SU-DHL-6 (cell line): ENCODE results near the gene MPHOSPH8.

Experiments
- H2AFZ ChIP-seq: fragments of 200-600 bp; sonication (generic); 2 replicates; pipeline ENCODE4 v1.6.1; 2014; ENCODE audit warnings: low read depth, mild to moderate bottlenecking, moderate library complexity, mixed read lengths, antibody characterized with exemption, low read length; ENCODE audit not compliant: severe bottlenecking
- H3F3A ChIP-seq: fragments of 200-600 bp; shearing (Covaris generic); 2 replicates; pipeline ENCODE4 v1.6.0; 2016; ENCODE audit warnings: antibody characterized with exemption, mild to moderate bottlenecking; ENCODE audit not compliant: insufficient read depth
- H3K27ac ChIP-seq: fragments of 200-600 bp; sonication (generic); 2 replicates; pipeline ENCODE4 v1.5.1; 2016; ENCODE audit warnings: low read depth, mild to moderate bottlenecking, low read length, moderate library complexity, mixed read lengths
- H3K27me3 ChIP-seq: fragments of 200-600 bp; sonication (generic), shearing (Covaris generic); 2 replicates; pipeline ENCODE4 v1.6.0; 2014; ENCODE audit warnings: mild to moderate bottlenecking, low read length
- H3K36me3 ChIP-seq: fragments of 200-600 bp; sonication (generic); 2 replicates; pipeline ENCODE4 v1.6.1; 2014; ENCODE audit warnings: mild to moderate bottlenecking, low read length, mixed read lengths
- H3K4me2 ChIP-seq: fragments of 300-600, 200-600 bp; shearing (Covaris generic), sonication (generic); 2 replicates; pipeline ENCODE4 v1.6.0; 2014; ENCODE audit warnings: low read length, low read depth, mild to moderate bottlenecking; ENCODE audit not compliant: poor library complexity, severe bottlenecking
- H3K4me3 ChIP-seq: fragments of 200-600 bp; sonication (generic); 2 replicates; pipeline ENCODE4 v1.5.1; 2014; ENCODE audit warnings: antibody characterized with exemption, low read length, mild to moderate bottlenecking, mixed read lengths; ENCODE audit not compliant: insufficient read depth, poor library complexity, severe bottlenecking
- H3K79me2 ChIP-seq: fragments of 200-600 bp; sonication (generic); 2 replicates; pipeline ENCODE4 v1.6.1; 2014; ENCODE audit warnings: mild to moderate bottlenecking, low read length, moderate library complexity; ENCODE audit not compliant: insufficient read depth
- H3K9ac ChIP-seq: fragments of 200-600 bp; sonication (generic); 2 replicates; pipeline ENCODE4 v1.7.0; 2014; ENCODE audit warnings: mild to moderate bottlenecking, low read length
- H3K9me2 ChIP-seq: fragments of 200-600 bp; sonication (generic); replicated peaks from 2 replicates; pipeline ENCODE4 v1.6.1; 2014; ENCODE audit warnings: low read length; ENCODE audit not compliant: insufficient read depth
- H3K9me3 ChIP-seq: fragments of 200-600 bp; sonication (generic); 2 replicates; pipeline ENCODE4 v1.6.1; 2014; ENCODE audit warnings: low read length, mixed read lengths; ENCODE audit not compliant: insufficient read depth
- H4K20me1 ChIP-seq: fragments of 200-600 bp; sonication (generic); 2 replicates; pipeline ENCODE4 v1.6.1; 2014; ENCODE audit warnings: low read depth, mild to moderate bottlenecking, antibody characterized with exemption, low read length, moderate library complexity, mixed read lengths
- CTCF ChIP-seq: fragments of 200-600 bp; sonication (generic); IDR thresholded peaks from one replicate; pipeline ENCODE4 v1.5.1; 2017; ENCODE audit warnings: antibody characterized with exemption, mild to moderate bottlenecking, low read length, moderate library complexity; ENCODE audit not compliant: insufficient read depth, poor library complexity, severe bottlenecking
- EZH2phosphoT487 ChIP-seq: fragments of 200-600 bp; sonication (generic), shearing (Covaris generic); conservative IDR thresholded peaks from 2 replicates; pipeline ENCODE4 v1.6.1; 2018; ENCODE audit warnings: mild to moderate bottlenecking, antibody characterized with exemption, low read length, moderate library complexity, mixed read lengths

Gene MPHOSPH8

GRCh38 chr13:19673473-19674430 lies 40.3 kb downstream of the MPHOSPH8 start:
- H3K36me3 ChIP-seq = peaks cover 38% of the 10 kb centered on the region
- H3K9me2 ChIP-seq = no peaks in the 10 kb centered on the region
- no peak for TF ChIP-seq EZH2phosphoT487
- no peak for TF ChIP-seq CTCF

GRCh38 chr13:19674898-19675297 lies 41.4 kb downstream of the MPHOSPH8 start:
- Histone ChIP-seq H3K27me3 (no peaks in the 10 kb centered on the region), H3F3A (peaks cover 13% of the 10 kb centered on the region; the same call in 1 of the 2 replicates), H3K9me3 (no peaks in the 10 kb centered on the region), H3K79me2 (no peaks in the 10 kb centered on the region), H4K20me1 (peaks cover 4% of the 10 kb centered on the region; the same call in 1 of the 2 replicates), H3K9ac (no peak overlapping the region), H3K36me3 (peaks cover 35% of the 10 kb centered on the region), H3K4me2 (no peak overlapping the region), H3K4me3 (no peak overlapping the region), H3K9me2 (no peaks in the 10 kb centered on the region), H2AFZ (no peak overlapping the region), H3K27ac (no peak overlapping the region)
- TF ChIP-seq EZH2phosphoT487 (no peak), CTCF (no peak)

More at GRCh38 chr13:19673473-19674430, 40.3 kb downstream of the MPHOSPH8 start:
- Histone ChIP-seq H3K79me2 (no peaks in the 10 kb centered on the region), H4K20me1 (peaks cover 4% of the 10 kb centered on the region; the same call in 1 of the 2 replicates), H3K4me2 (no peak overlapping the region), H3K9ac (no peak overlapping the region), H3K27ac (no peak overlapping the region), H3K9me3 (no peaks in the 10 kb centered on the region), H3K27me3 (no peaks in the 10 kb centered on the region), H3F3A (peaks cover 13% of the 10 kb centered on the region; the same call in 1 of the 2 replicates), H2AFZ (no peak overlapping the region), H3K4me3 (no peak overlapping the region)

GRCh38 chr13:19676168-19676567 lies 42.7 kb downstream of the MPHOSPH8 start:
- H3K4me2 ChIP-seq = no peak overlapping the region
- no peak overlapping the region for H2AFZ ChIP-seq
- peaks cover 13% of the 10 kb centered on the region; the same call in 1 of the 2 replicates for H3F3A ChIP-seq
- H3K79me2 ChIP-seq = no peaks in the 10 kb centered on the region
- no peaks in the 10 kb centered on the region for H3K9me3 ChIP-seq
- no peak overlapping the region for H3K4me3 ChIP-seq
- peaks cover 4% of the 10 kb centered on the region; the same call in 1 of the 2 replicates for H4K20me1 ChIP-seq
- TF ChIP-seq EZH2phosphoT487 = no peak
- no peak for TF ChIP-seq CTCF
- H3K27me3 ChIP-seq = no peaks in the 10 kb centered on the region
- H3K9me2 ChIP-seq = no peaks in the 10 kb centered on the region
- no peak overlapping the region for H3K27ac ChIP-seq
- H3K9ac ChIP-seq = no peak overlapping the region
- H3K36me3 ChIP-seq = peaks cover 33% of the 10 kb centered on the region
